Astrocyte of the spinal cord (primary cell): ENCODE results near the gene AKAP10.

Source experiments
- DNase-seq: peaks from one replicate; pipeline ENCODE4 v3.0.0; 2011; ENCODE audit warnings: low read depth, low spot score
- H3K4me3 ChIP-seq: 2 replicates; pipeline ENCODE4 v1.5.1; 2011; ENCODE audit warnings: low read depth, mild to moderate bottlenecking, low read length, moderate library complexity
- in situ Hi-C: cut with HindIII; loops from 2 replicates; pipeline ENCODE4 v1.10.0; 2017; ENCODE audit warnings: low sequenced_read_pairs
- TF ChIP-seq, protein P1 (sequence below): IDR thresholded peaks from 2 replicates; pipeline ENCODE4 v1.5.1; 2012; ENCODE audit warnings: low read depth, mild to moderate bottlenecking, low read length, inconsistent platforms

AKAP10 gene

DNA sequence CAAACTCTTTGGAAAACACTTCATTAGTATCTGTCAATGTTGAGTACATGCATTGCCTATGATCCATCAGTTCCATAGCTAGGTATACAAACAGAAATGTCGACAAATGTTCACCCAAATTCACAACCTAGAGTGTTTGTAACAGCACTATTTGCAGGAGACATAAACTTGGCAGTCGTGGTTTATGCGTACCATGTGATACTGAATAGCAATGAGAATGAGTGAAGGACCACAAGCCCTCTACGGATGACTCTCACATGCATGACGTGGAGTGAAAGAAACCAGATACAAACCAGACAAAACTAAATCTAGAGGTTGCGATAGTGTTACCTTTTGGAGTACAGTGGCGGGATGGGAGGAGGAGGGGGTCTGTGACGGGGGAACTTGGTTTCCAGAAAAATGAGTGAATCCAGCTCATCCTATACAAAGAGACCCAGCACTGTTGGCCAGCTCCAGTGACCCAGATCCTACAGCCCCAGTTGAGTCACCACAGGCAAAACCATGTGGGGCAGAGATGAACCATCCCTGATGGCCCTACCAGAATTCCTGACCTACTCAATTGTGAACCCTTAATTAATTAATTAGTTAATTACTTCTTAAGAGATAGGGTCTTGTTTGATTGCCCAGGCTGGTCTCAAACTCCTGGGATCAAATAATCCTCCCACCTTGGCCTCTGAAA, 94.0 kb downstream of the AKAP10 start:
- in situ Hi-C loops: no loop called here
- no peak overlapping the region for H3K4me3 ChIP-seq
- TF ChIP-seq, protein P1, sequence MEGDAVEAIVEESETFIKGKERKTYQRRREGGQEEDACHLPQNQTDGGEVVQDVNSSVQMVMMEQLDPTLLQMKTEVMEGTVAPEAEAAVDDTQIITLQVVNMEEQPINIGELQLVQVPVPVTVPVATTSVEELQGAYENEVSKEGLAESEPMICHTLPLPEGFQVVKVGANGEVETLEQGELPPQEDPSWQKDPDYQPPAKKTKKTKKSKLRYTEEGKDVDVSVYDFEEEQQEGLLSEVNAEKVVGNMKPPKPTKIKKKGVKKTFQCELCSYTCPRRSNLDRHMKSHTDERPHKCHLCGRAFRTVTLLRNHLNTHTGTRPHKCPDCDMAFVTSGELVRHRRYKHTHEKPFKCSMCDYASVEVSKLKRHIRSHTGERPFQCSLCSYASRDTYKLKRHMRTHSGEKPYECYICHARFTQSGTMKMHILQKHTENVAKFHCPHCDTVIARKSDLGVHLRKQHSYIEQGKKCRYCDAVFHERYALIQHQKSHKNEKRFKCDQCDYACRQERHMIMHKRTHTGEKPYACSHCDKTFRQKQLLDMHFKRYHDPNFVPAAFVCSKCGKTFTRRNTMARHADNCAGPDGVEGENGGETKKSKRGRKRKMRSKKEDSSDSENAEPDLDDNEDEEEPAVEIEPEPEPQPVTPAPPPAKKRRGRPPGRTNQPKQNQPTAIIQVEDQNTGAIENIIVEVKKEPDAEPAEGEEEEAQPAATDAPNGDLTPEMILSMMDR: no peak
- no peak for DNase-seq

DNA sequence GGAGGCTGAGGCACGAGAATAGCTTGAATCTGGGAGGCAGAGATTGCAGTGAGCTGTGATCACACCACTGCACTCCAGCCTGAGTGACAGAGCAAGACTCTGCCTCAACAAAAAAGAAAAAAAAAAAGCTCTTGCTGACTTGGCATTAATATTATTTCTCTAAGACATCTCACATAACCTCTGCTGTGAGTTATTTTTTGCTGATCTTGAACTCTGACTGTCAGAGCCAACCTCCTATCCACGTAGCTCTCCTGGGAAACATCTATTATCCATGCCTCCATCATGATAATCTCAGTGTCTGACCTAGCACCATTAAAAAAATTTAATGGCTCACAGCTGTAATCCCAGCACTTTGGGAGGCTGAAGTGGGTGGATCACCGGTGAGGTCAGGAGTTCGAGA, 97.2 kb downstream of the AKAP10 start:
- DNase-seq: no peak
- no peak overlapping the region for H3K4me3 ChIP-seq
- TF ChIP-seq, protein P1: no peak
- in situ Hi-C loops: no loop called here

DNA sequence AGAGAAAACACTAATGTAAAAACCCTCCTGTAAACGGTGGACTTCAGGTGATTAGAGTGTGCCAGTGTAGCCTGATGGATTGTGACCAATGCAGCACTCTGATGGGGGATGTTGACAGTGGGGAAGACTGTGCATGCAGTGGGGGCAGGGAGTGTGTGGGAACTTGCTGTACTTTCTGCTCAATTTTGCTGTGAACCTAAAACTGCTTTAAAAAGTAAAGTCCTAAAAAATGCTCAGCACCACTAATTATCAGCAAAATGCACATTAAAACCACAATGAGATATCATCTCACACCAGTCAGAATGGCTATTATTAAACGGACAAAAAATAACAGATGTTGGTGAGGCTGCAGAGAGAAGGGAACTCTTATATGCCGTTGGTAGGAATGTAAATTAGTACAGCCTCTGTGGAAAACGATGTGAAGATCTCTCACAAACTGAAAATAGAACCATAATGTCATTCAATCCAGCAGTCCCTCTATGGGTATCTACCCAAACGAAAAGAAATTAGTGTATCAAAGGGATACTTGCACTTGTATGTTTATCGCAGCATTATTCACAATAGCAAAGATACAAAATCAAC, 100.2 kb downstream of the AKAP10 start:
- in situ Hi-C loops: no loop called here
- TF ChIP-seq, protein P1: no peak
- DNase-seq: no peak
- H3K4me3 ChIP-seq: no peak overlapping the region

DNA sequence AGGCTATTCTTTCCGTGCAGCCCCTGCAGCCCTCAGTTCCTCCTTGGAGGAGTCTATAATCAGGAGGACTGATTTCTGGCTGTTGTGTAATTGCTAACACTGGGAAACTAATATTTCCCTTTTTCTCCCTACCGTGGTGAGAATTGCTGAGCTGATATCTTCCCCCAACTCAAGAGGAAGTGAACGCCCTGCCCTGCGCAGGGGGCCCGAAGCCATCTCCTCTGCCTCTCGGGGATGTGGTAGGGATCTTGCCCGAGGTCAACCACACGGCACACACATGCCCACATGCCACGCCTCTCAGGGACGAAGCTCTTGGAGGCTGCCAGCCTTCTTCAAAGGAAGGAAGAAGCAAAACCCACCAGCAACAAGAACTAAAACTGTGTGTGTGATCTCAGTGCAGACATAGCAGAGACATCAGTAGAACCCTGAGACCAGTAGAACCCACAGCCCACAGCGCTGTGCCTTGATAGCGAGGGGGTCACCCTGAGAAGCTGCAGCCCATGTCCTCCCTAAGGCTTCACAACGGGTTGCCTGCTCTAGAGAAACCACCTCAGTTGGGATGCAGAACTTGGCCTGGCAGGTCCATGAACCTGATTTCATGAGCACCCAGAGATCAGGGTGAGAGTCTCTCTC, 101.0 kb downstream of the AKAP10 start:
- no peak overlapping the region for H3K4me3 ChIP-seq
- no peak for DNase-seq
- in situ Hi-C loops: no loop called here

DNA sequence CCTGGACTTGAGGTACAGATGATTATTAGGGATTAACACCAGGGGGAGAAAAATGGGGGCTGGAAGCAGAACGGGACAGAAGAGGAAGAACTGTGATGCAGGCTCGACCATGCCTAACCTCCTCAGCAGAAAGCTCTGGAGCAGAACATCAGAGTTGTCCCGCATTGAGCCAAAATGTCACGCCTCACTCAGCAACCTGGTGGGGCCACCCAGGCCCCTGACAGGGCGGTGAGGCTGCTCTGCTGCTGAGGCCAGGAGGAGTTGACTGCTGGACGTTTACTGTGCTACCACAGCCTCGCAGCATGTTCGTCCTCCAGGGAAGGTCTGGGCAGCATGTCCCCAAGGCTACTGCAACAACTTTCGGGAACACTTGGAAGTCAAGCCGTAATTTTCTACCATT, 103.4 kb downstream of the AKAP10 start:
- DNase-seq: no peak
- TF ChIP-seq, protein P1: no peak
- H3K4me3 ChIP-seq: no peak overlapping the region
- in situ Hi-C loops: no loop called here

More for the DNA sequence above, 101.0 kb downstream of the AKAP10 start:
- TF ChIP-seq, protein P1: no peak

DNA sequence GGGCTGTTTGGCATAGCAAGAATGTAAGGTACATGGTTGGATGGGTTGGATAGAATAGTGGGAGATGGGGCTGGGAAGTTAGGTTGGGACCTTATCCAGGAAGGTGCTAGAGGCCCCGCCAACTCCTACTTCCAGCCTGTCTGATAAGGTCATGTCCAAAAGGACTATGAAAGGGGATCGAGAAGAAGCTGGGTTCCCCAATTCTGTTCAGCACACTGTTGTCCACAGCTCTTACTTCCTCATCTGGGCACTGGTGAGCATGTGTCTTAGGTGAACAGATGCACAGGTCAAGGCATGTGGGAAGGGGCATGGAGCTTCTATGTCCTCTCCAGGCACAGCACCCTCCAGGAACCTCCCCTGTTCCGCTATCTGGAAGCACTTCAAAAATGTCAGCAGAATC, 104.3 kb downstream of the AKAP10 start:
- in situ Hi-C loops: no loop called here
- H3K4me3 ChIP-seq: no peak overlapping the region
- no peak for DNase-seq
- TF ChIP-seq, protein P1: no peak
